ENCODE data around the gene TMEM248.
A peak's percentile ranks its signal among the peaks of the same experiment; 100 is the strongest.

Gene TMEM248

DNA sequence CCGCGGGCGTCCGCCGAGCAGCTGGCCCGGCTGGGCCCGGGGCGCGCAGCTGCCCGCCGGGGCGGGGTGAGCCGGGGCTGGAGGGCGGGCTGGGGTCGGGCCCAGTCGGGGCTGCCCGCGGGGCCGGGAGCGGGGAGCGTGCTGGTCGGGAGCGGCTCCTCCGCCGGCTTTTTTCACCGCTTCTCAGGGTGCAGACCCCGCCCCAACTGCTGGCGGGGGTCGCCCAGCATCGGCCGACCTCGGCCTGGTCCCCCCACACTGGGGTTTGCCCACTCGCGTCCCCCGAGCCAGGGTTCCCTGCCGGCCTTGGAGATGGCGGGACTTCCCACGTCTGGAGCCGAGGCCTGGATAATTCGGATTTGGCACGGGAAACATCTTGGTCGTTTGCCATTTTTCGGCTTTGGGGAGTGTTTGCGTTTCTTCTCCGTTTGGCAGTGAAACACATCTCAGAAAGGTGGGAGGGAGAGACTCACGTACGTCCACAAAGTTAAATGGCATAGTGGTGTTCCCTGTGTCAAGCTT is 432 bp downstream of the TMEM248 start:
- H3K27ac ChIP-seq: peak overlapping the region; percentile 71
- 0 out of 2 replicates have a peak, but pooled peaks cover 7% of the 10 kb centered on the region for H4K20me1 ChIP-seq (ENCODE audit: insufficient read depth)
- no peaks in the 10 kb centered on the region for H3K36me3 ChIP-seq (ENCODE audit: insufficient read depth)
- H3K4me3 ChIP-seq (IDR thresholded peaks at IDR 0.05; ENCODE audit: insufficient read depth, low read depth, low read length): peak overlapping the region; percentile 49
- H2AFZ ChIP-seq (ENCODE audit: low read depth): peak overlapping the region; percentile 97; the same call in 1 of the 2 replicates
- peak overlapping the region; percentile 89 for H3K9ac ChIP-seq
- H3K4me2 ChIP-seq: peak overlapping the region; percentile 53
- H3K79me2 ChIP-seq (ENCODE audit: insufficient read depth, low read depth): peaks cover 56% of the 10 kb centered on the region
- TF ChIP-seq, protein P1, sequence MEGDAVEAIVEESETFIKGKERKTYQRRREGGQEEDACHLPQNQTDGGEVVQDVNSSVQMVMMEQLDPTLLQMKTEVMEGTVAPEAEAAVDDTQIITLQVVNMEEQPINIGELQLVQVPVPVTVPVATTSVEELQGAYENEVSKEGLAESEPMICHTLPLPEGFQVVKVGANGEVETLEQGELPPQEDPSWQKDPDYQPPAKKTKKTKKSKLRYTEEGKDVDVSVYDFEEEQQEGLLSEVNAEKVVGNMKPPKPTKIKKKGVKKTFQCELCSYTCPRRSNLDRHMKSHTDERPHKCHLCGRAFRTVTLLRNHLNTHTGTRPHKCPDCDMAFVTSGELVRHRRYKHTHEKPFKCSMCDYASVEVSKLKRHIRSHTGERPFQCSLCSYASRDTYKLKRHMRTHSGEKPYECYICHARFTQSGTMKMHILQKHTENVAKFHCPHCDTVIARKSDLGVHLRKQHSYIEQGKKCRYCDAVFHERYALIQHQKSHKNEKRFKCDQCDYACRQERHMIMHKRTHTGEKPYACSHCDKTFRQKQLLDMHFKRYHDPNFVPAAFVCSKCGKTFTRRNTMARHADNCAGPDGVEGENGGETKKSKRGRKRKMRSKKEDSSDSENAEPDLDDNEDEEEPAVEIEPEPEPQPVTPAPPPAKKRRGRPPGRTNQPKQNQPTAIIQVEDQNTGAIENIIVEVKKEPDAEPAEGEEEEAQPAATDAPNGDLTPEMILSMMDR (conservative IDR thresholded peaks at IDR 0.05; ENCODE audit: low read depth, low read length): no peak
- no peaks in the 10 kb centered on the region for H3K27me3 ChIP-seq (ENCODE audit: insufficient read depth, low read depth)
- H3K4me1 ChIP-seq (ENCODE audit: low read depth, poor library complexity, severe bottlenecking): peaks cover 20% of the 10 kb centered on the region

DNA sequence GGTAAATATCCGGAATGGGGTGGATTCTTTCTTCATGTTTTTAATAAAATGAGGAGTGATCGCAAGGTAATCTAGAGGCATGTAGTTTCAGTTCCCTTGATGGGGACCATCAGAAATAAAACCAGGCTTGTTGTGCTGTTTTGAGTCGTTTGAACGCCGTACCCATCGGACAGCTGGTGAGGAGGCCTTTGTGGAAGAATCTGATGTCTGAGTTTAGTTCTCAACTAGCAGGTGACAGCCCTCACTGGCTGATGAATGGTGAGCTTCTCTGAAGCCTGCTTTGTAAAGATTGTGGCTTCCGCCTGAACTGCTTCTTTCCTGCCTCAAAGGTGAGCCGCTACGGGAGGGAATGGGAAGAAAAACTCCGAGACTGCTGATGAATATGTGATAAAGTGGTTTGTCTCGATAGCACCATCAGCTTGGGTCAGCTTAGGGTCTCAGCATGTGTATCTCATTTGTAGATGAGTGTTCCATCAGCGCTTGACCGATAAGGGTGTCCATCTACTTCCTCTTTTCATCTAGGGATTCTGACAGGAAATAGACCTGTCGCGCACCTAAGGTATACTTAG is 977 bp downstream of the TMEM248 start:
- Histone ChIP-seq H3K4me1 (ENCODE audit: low read depth, poor library complexity, severe bottlenecking) (peaks cover 20% of the 10 kb centered on the region), H3K27me3 (ENCODE audit: insufficient read depth, low read depth) (no peaks in the 10 kb centered on the region), H2AFZ (ENCODE audit: low read depth) (peak overlapping the region; percentile 97; the same call in 1 of the 2 replicates), H3K9ac (peak overlapping the region; percentile 89), H3K79me2 (ENCODE audit: insufficient read depth, low read depth) (peaks cover 62% of the 10 kb centered on the region), H3K27ac (peak overlapping the region; percentile 71), H4K20me1 (ENCODE audit: insufficient read depth) (0 out of 2 replicates have a peak, but pooled peaks cover 7% of the 10 kb centered on the region), H3K4me2 (peak overlapping the region; percentile 53), H3K4me3 (IDR thresholded peaks at IDR 0.05; ENCODE audit: insufficient read depth, low read depth, low read length) (peak overlapping the region; percentile 49), H3K36me3 (ENCODE audit: insufficient read depth) (no peaks in the 10 kb centered on the region)
- TF ChIP-seq, protein P1 (conservative IDR thresholded peaks at IDR 0.05; ENCODE audit: low read depth, low read length): no peak

DNA sequence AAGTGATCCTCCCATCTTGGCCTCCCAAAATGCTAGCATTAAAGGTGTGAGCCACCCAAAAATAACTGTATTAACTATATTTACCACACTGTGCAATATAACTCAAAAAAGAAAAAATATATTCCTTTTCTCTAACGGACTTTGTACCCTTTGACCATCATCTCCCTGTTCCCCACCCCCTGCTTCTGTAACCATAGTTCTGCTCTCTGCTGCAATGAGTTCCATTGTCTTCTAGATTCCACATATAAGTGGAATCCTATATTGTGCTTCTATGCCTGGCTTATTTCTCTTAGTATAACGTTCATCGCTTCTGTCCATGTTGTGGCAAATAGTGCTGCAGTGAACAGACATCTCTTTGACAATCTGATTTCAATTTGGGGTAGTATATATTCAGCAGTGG is 4.2 kb downstream of the TMEM248 start:
- TF ChIP-seq, protein P1 (conservative IDR thresholded peaks at IDR 0.05; ENCODE audit: low read depth, low read length): no peak
- H2AFZ ChIP-seq (ENCODE audit: low read depth): no peak overlapping the region
- no peak overlapping the region for H3K9ac ChIP-seq
- no peak overlapping the region for H3K4me2 ChIP-seq
- no peaks in the 10 kb centered on the region for H3K36me3 ChIP-seq (ENCODE audit: insufficient read depth)
- no peaks in the 10 kb centered on the region for H3K27me3 ChIP-seq (ENCODE audit: insufficient read depth, low read depth)
- peaks cover 90% of the 10 kb centered on the region for H3K79me2 ChIP-seq (ENCODE audit: insufficient read depth, low read depth)
- peaks cover 15% of the 10 kb centered on the region for H3K4me1 ChIP-seq (ENCODE audit: low read depth, poor library complexity, severe bottlenecking)
- H3K27ac ChIP-seq: no peak overlapping the region
- no peak overlapping the region for H3K4me3 ChIP-seq (IDR thresholded peaks at IDR 0.05; ENCODE audit: insufficient read depth, low read depth, low read length)
- H4K20me1 ChIP-seq (ENCODE audit: insufficient read depth): peaks cover 9% of the 10 kb centered on the region; the same call in 1 of the 2 replicates

DNA sequence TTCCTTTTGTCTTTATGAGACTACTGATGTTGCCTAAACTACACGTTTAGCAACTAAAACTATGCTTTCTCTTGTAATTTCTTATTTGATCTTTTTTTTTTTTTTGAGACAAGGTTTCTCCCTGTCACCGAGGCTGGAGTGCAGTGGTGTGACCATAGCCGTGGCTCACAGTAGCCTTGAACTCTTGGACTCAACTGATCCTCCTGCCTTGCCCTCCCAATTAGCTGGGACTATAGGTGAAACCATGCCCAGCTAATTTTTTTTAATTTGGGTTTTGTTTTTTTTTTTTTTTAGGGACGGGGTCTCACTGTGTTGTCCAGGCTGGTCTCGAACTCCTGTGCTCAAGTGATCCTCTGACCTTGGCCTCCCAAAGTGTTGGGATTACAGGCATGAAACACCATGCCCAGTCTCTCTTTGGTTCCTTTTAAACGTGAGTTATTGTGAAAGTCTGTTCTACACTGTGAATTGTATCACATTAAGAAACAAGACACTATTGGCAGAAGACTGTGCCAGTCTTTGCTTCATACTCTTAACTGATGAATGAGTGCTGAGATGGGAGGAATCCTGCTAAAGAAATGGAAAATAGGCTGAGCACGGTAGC is 6.4 kb downstream of the TMEM248 start:
- TF ChIP-seq, protein P1 (conservative IDR thresholded peaks at IDR 0.05; ENCODE audit: low read depth, low read length): no peak
- no peaks in the 10 kb centered on the region for H3K27me3 ChIP-seq (ENCODE audit: insufficient read depth, low read depth)
- H4K20me1 ChIP-seq (ENCODE audit: insufficient read depth): peaks cover 9% of the 10 kb centered on the region
- no peaks in the 10 kb centered on the region for H3K36me3 ChIP-seq (ENCODE audit: insufficient read depth)
- H3K4me1 ChIP-seq (ENCODE audit: low read depth, poor library complexity, severe bottlenecking): peaks cover 11% of the 10 kb centered on the region
- no peak overlapping the region for H3K9ac ChIP-seq
- H3K79me2 ChIP-seq (ENCODE audit: insufficient read depth, low read depth): peaks cover 100% of the 10 kb centered on the region
- H3K27ac ChIP-seq: no peak overlapping the region
- H2AFZ ChIP-seq (ENCODE audit: low read depth): no peak overlapping the region
- H3K4me2 ChIP-seq: no peak overlapping the region
- H3K4me3 ChIP-seq (IDR thresholded peaks at IDR 0.05; ENCODE audit: insufficient read depth, low read depth, low read length): no peak overlapping the region
